SK-N-SH treated with all-trans-retinoic acid at 6 μM for 48 hours (cell line): Measurements from ENCODE around the gene POU6F2.

Experiments used
- ATAC-seq: fragments of 200-7000 bp; cut with Tn5 transposase; 3 replicates; pipeline ENCODE4 v1.9.1; 2020; ENCODE audit warnings: mild to moderate bottlenecking, moderate library complexity
- ARNTL ChIP-seq: fragments of 450-650 bp; formaldehyde crosslinking; IDR thresholded peaks from 2 replicates; pipeline ENCODE4 v1.5.0; 2020; ENCODE audit warnings: low read depth, mild to moderate bottlenecking, moderate library complexity, borderline replicate concordance
- CSDC2 ChIP-seq: fragments of 250-450 bp; sonication (Bioruptor Pico); IDR thresholded peaks from 2 replicates; pipeline ENCODE4 v1.5.0; 2020; ENCODE audit warnings: mild to moderate bottlenecking, moderate library complexity
- ESRRG ChIP-seq: fragments of 250-450 bp; sonication (Bioruptor Pico); IDR thresholded peaks from 2 replicates; pipeline ENCODE4 v1.6.1; 2021; ENCODE audit warnings: mild to moderate bottlenecking
- GLIS3 ChIP-seq: fragments of 250-450 bp; sonication (Bioruptor Pico); IDR thresholded peaks from 2 replicates; pipeline ENCODE4 v1.5.0; 2020; ENCODE audit warnings: mild to moderate bottlenecking, moderate library complexity
- ISL1 ChIP-seq: fragments of 250-450 bp; sonication (Bioruptor Pico); IDR thresholded peaks from 2 replicates; pipeline ENCODE4 v2.1.2; 2022; ENCODE audit warnings: mild to moderate bottlenecking, moderate library complexity
- OSR1 ChIP-seq: fragments of 250-450 bp; sonication (Bioruptor Pico); IDR thresholded peaks from 2 replicates; pipeline ENCODE4 v1.8.0; 2022; ENCODE audit warnings: moderate library complexity, mild to moderate bottlenecking, inconsistent platforms
- PATZ1 ChIP-seq: fragments of 250-450 bp; sonication (Bioruptor Pico); IDR thresholded peaks from 2 replicates; pipeline ENCODE4 v1.8.0; 2020; ENCODE audit warnings: mild to moderate bottlenecking, moderate library complexity, borderline replicate concordance
- POU6F1 ChIP-seq: fragments of 250-450 bp; sonication (Bioruptor Pico); IDR thresholded peaks from 2 replicates; pipeline ENCODE4 v1.8.0; 2021; ENCODE audit warnings: low read depth, mild to moderate bottlenecking, moderate library complexity, borderline replicate concordance
- RARB ChIP-seq: fragments of 250-450 bp; sonication (Bioruptor Pico); IDR thresholded peaks from 2 replicates; pipeline ENCODE4 v1.8.0; 2021; ENCODE audit warnings: mild to moderate bottlenecking, moderate library complexity
- SNAI2 ChIP-seq: fragments of 250-450 bp; sonication (Bioruptor Pico); IDR thresholded peaks from 2 replicates; pipeline ENCODE4 v1.5.0; 2020; ENCODE audit warnings: mild to moderate bottlenecking, moderate library complexity
- TOX ChIP-seq: fragments of 250-450 bp; sonication (Bioruptor Pico); IDR thresholded peaks from 2 replicates; pipeline ENCODE4 v1.8.0; 2021; ENCODE audit warnings: mild to moderate bottlenecking, moderate library complexity, borderline replicate concordance
- TSHZ2 ChIP-seq: fragments of 250-450 bp; sonication (Bioruptor Pico); IDR thresholded peaks from 2 replicates; pipeline ENCODE4 v1.5.0; 2020; ENCODE audit warnings: mild to moderate bottlenecking, moderate library complexity
- ZC3H10 ChIP-seq: fragments of 250-450 bp; sonication (Bioruptor Pico); IDR thresholded peaks from 2 replicates; pipeline ENCODE4 v1.5.1; 2021; ENCODE audit warnings: mild to moderate bottlenecking, moderate library complexity
- ZFP3 ChIP-seq: fragments of 250-450 bp; sonication (Bioruptor Pico); IDR thresholded peaks from 2 replicates; pipeline ENCODE4 v1.5.0; 2020; ENCODE audit warnings: mild to moderate bottlenecking, moderate library complexity
- ZNF565 ChIP-seq: fragments of 450-650 bp; formaldehyde crosslinking; conservative IDR thresholded peaks from 2 replicates; pipeline ENCODE4 v1.5.0; 2020; ENCODE audit warnings: low read depth, mild to moderate bottlenecking, moderate library complexity
- ZNF8 ChIP-seq: fragments of 450-650 bp; formaldehyde crosslinking; IDR thresholded peaks from 2 replicates; pipeline ENCODE4 v1.5.0; 2020; ENCODE audit warnings: mild to moderate bottlenecking, moderate library complexity

POU6F2 gene

DNA sequence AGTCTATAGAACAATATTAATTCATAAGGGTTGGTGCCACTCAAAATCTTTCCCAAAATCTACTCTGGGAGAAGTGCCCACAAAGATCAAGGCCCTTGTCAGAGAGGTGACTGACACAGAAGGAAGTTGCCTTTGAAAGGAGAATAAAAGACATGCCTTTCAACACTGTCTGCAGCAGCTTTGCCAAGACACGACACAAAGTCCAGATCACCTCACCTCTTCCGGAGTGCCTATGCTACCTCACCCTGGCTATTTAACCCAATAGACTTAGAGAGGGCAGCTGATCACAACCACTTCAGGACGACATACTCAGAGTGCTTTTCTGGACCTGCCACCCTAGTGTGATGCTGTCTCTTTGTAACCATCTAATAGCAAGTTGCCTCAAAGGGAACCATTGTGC, 539.5 kb downstream of the POU6F2 start:
- ATAC-seq: no peak
- TF ChIP-seq ARNTL (CRISPR knock-in tag) (no peak), OSR1 (CRISPR knock-in tag) (no peak), ESRRG (no peak), TOX (no peak), ZNF8 (CRISPR knock-in tag) (no peak), ZNF565 (CRISPR knock-in tag) (no peak), ZC3H10 (CRISPR knock-in tag) (no peak), PATZ1 (CRISPR knock-in tag) (no peak), GLIS3 (no peak), RARB (no peak), ISL1 (CRISPR knock-in tag) (no peak), CSDC2 (CRISPR knock-in tag) (no peak), TSHZ2 (CRISPR knock-in tag) (no peak), POU6F1 (no peak), SNAI2 (no peak), ZFP3 (CRISPR knock-in tag) (no peak)
